Activated B cell treated with CpG ODN at 0.5 μM for 24 hours (primary cell): ENCODE results near the gene PCDHGB2. TPM values are rescaled to one million over a fixed set of nuclear protein-coding genes. Genes with fewer than 3 reads are reported as not detected.

Source experiments
- ATAC-seq: fragments of 200-7000 bp; cut with Tn5 transposase; one replicate; pipeline ENCODE4 v1.10.0; 2021; ENCODE audit warnings: low read depth, mild to moderate bottlenecking, moderate library complexity
- CTCF ChIA-PET: fragments of 350-600 bp; sonication (Branson Sonifier 250); formaldehyde crosslinking; loops from one replicate; lab custom pipeline; 2021; ENCODE audit warnings: antibody characterized with exemption; lab: Charles Lee
- POLR2A ChIA-PET: fragments of 350-600 bp; sonication (Branson Sonifier 250); formaldehyde crosslinking; loops from one replicate; lab custom pipeline; 2021; ENCODE audit warnings: antibody characterized with exemption; lab: Charles Lee
- DNase-seq: peaks from one replicate; pipeline ENCODE4 v3.0.0; 2022
- H3K27ac Mint-ChIP-seq: one replicate; pipeline ENCODE4 v1.8.0; 2020; ENCODE audit warnings: mixed read lengths
- H3K27me3 Mint-ChIP-seq: one replicate; pipeline ENCODE4 v1.8.0; 2021; ENCODE audit warnings: mixed read lengths
- H3K36me3 Mint-ChIP-seq: one replicate; pipeline ENCODE4 v1.8.0; 2021; ENCODE audit warnings: low read depth, mixed read lengths
- H3K4me1 Mint-ChIP-seq: one replicate; pipeline ENCODE4 v1.8.0; 2021; ENCODE audit warnings: mixed read lengths
- H3K4me3 Mint-ChIP-seq: one replicate; pipeline ENCODE4 v1.8.0; 2020; ENCODE audit warnings: mild to moderate bottlenecking, mixed read lengths
- H3K9me3 Mint-ChIP-seq: one replicate; pipeline ENCODE4 v1.8.0; 2020; ENCODE audit warnings: mixed read lengths
- CTCF ChIP-seq: fragments of 200-600 bp; IDR thresholded peaks from one replicate; pipeline ENCODE4 v1.8.0; 2022; ENCODE audit warnings: antibody characterized with exemption, mild to moderate bottlenecking
- intact Hi-C: fragments of 100-400 bp; cut with micrococcal nuclease; formaldehyde crosslinking; loops from one replicate; pipeline ENCODE4 v1.15.1; 2024
- total RNA-seq: library from RNA; stranded (reverse); gene quantifications from 2 replicates; pipeline ENCODE4 v1.2.3, GENCODE V29; 2022

PCDHGB2 gene
- total RNA-seq, 1 donor from 2014 or later, result 2.6 TPM

- intact Hi-C loops, result loop anchor here (5.0 to 10.0 kb wide), 3 partner anchors 37 to 465 kb away; partner anchors contain the start of genes PCDH1, PCDHGA6, PCDHGB3 and TAF7
- Mint-ChIP-seq H3K27ac (no peak overlapping the region), H3K4me3 (no peak overlapping the region), H3K36me3 (peaks cover 2% of the 10 kb centered on the region), H3K4me1 (peaks cover 18% of the 10 kb centered on the region), H3K27me3 (peaks cover 50% of the 10 kb centered on the region), H3K9me3 (peaks cover 19% of the 10 kb centered on the region)
- no peak for ATAC-seq
- ChIA-PET CTCF (no interaction called here), POLR2A (no interaction called here)
- no peak for TF ChIP-seq CTCF
- DNase-seq, result no peak
Measured at GRCh38 chr5:141409598-141410306, 50.0 kb downstream of the PCDHGB2 start.

- POLR2A ChIA-PET, result no interaction called here
- Mint-ChIP-seq H3K36me3 (peaks cover 2% of the 10 kb centered on the region), H3K27ac (no peak overlapping the region), H3K9me3 (peaks cover 14% of the 10 kb centered on the region), H3K27me3 (peaks cover 46% of the 10 kb centered on the region), H3K4me1 (peaks cover 18% of the 10 kb centered on the region), H3K4me3 (no peak overlapping the region)
- CTCF ChIA-PET, result interaction anchor here (3.4 kb wide), 1 partner anchor 152 kb away, joined by 38 read pairs; no protein-coding TSS in a partner anchor
- DNase-seq (no peak), ATAC-seq (no peak)
- intact Hi-C loops, result loop anchor here (5.0 to 10.0 kb wide), 3 partner anchors 39 to 463 kb away; partner anchors contain the start of genes PCDH1, PCDHGA6, PCDHGB3 and TAF7
- no peak for TF ChIP-seq CTCF
Measured at GRCh38 chr5:141411575-141411974, 51.8 kb downstream of the PCDHGB2 start.

Other genes starting within 250 kb of the PCDHGB2 start
- not detected in 2 replicates for gene PCDHB4, start 238.2 kb upstream of the PCDHGB2 start, total RNA-seq
- gene PCDHB5, start 224.8 kb upstream of the PCDHGB2 start, total RNA-seq, result not detected in 2 replicates
- gene PCDHB6, start 209.9 kb upstream of the PCDHGB2 start, total RNA-seq, result not detected in 2 replicates
- not detected in 2 replicates for gene PCDHB7, start 187.3 kb upstream of the PCDHGB2 start, total RNA-seq
- not detected in 2 replicates for gene PCDHB8, start 182.2 kb upstream of the PCDHGB2 start, total RNA-seq
- gene PCDHB16, start 177.6 kb upstream of the PCDHGB2 start, total RNA-seq, result not detected in 2 replicates
- 0.27 and 0.29 TPM in 2 replicates for gene PCDHB9, start 172.8 kb upstream of the PCDHGB2 start, total RNA-seq
- 0.07 TPM in 1 of 2 replicates, not detected in the other for gene PCDHB10, start 167.6 kb upstream of the PCDHGB2 start, total RNA-seq
- not detected in 2 replicates for gene PCDHB11, start 160.4 kb upstream of the PCDHGB2 start, total RNA-seq
- gene PCDHB12, start 151.3 kb upstream of the PCDHGB2 start, total RNA-seq, result not detected in 2 replicates
- gene PCDHB13, start 146.1 kb upstream of the PCDHGB2 start, total RNA-seq, result 0.07 and 0.09 TPM in 2 replicates
- 0.11 TPM in 1 of 2 replicates, not detected in the other for gene PCDHB14, start 136.7 kb upstream of the PCDHGB2 start, total RNA-seq
- gene PCDHB15, start 114.6 kb upstream of the PCDHGB2 start, total RNA-seq, result not detected in 2 replicates
- gene SLC25A2, start 55.9 kb upstream of the PCDHGB2 start, total RNA-seq, result 2.6 and 3.9 TPM in 2 replicates
- gene TAF7, start 39.2 kb upstream of the PCDHGB2 start, total RNA-seq, result 86.7 and 87.3 TPM in 2 replicates
- 0.20 and 0.29 TPM in 2 replicates for gene PCDHGA1, start 29.5 kb upstream of the PCDHGB2 start, total RNA-seq
- gene PCDHGA2, start 21.2 kb upstream of the PCDHGB2 start, total RNA-seq, result 0.09 and 0.15 TPM in 2 replicates
- gene PCDHGA3, start 16.2 kb upstream of the PCDHGB2 start, total RNA-seq, result 0.20 and 0.51 TPM in 2 replicates
- 0.37 and 0.44 TPM in 2 replicates for gene PCDHGB1, start 9.9 kb upstream of the PCDHGB2 start, total RNA-seq
- 0.34 and 0.75 TPM in 2 replicates for gene PCDHGA4, start 5.0 kb upstream of the PCDHGB2 start, total RNA-seq
- 1.1 and 1.2 TPM in 2 replicates for gene PCDHGA5, start 4.2 kb downstream of the PCDHGB2 start, total RNA-seq
- gene PCDHGB3, start 10.2 kb downstream of the PCDHGB2 start, total RNA-seq, result 2.0 and 2.6 TPM in 2 replicates
- 1.8 and 2.3 TPM in 2 replicates for gene PCDHGA6, start 13.9 kb downstream of the PCDHGB2 start, total RNA-seq
- gene PCDHGA7, start 22.7 kb downstream of the PCDHGB2 start, total RNA-seq, result 1.3 and 1.6 TPM in 2 replicates
- gene PCDHGB4, start 27.7 kb downstream of the PCDHGB2 start, total RNA-seq, result 0.91 and 1.2 TPM in 2 replicates
- 0.54 and 0.69 TPM in 2 replicates for gene PCDHGA8, start 32.6 kb downstream of the PCDHGB2 start, total RNA-seq
- 1.8 and 2.7 TPM in 2 replicates for gene PCDHGB5, start 38.0 kb downstream of the PCDHGB2 start, total RNA-seq
- gene PCDHGA9, start 42.8 kb downstream of the PCDHGB2 start, total RNA-seq, result 1.1 and 1.3 TPM in 2 replicates
- gene PCDHGB6, start 48.0 kb downstream of the PCDHGB2 start, total RNA-seq, result 1.2 and 1.6 TPM in 2 replicates
- 1.2 and 1.3 TPM in 2 replicates for gene PCDHGA10, start 53.0 kb downstream of the PCDHGB2 start, total RNA-seq
- 1.2 and 1.4 TPM in 2 replicates for gene PCDHGB7, start 57.7 kb downstream of the PCDHGB2 start, total RNA-seq
- 0.73 and 1.1 TPM in 2 replicates for gene PCDHGA11, start 61.1 kb downstream of the PCDHGB2 start, total RNA-seq
- 1.3 and 1.6 TPM in 2 replicates for gene PCDHGA12, start 70.5 kb downstream of the PCDHGB2 start, total RNA-seq
- gene PCDHGC3, start 116.0 kb downstream of the PCDHGB2 start, total RNA-seq, result 2.6 and 3.3 TPM in 2 replicates
- 0.69 TPM in 2 replicates for gene PCDHGC4, start 125.0 kb downstream of the PCDHGB2 start, total RNA-seq
- 0.24 and 0.38 TPM in 2 replicates for gene PCDHGC5, start 129.1 kb downstream of the PCDHGB2 start, total RNA-seq